WTC11 (cell line): ENCODE measurements around the gene NMB. TPM values are rescaled to one million over a fixed set of nuclear protein-coding genes. Genes with fewer than 3 reads are reported as not detected.
"Not testable (repeated sequence)": the region's sequence is repeated elsewhere in the genome, so short reads cannot be mapped to it uniquely, and the experiment has no call there.

Experiments used
- ATAC-seq: fragments of 200-7000 bp; cut with Tn5 transposase; 2 replicates; pipeline ENCODE4 v1.10.0; 2021; ENCODE audit warnings: mild to moderate bottlenecking, moderate library complexity
- CTCF ChIA-PET: fragments of 300-600 bp; sonication (Branson Sonifier 250); formaldehyde crosslinking; loops from one replicate; lab custom pipeline; 2021; ENCODE audit warnings: antibody characterized with exemption; lab: Charles Lee
- POLR2A ChIA-PET: fragments of 350-600 bp; sonication (Branson Sonifier 250); formaldehyde crosslinking; loops from one replicate; lab custom pipeline; 2021; ENCODE audit warnings: antibody characterized with exemption; lab: Charles Lee
- DNase-seq: peaks from one replicate; pipeline ENCODE4 v3.0.0; 2021; ENCODE audit warnings: low spot score
- H3K27ac Mint-ChIP-seq: 2 replicates; pipeline ENCODE4 v1.8.0; 2021; ENCODE audit warnings: mixed read lengths
- H3K27me3 Mint-ChIP-seq: 2 replicates; pipeline ENCODE4 v1.8.0; 2021; ENCODE audit warnings: low read depth, mild to moderate bottlenecking, moderate library complexity, mixed read lengths
- H3K36me3 Mint-ChIP-seq: 2 replicates; pipeline ENCODE4 v1.8.0; 2021; ENCODE audit warnings: mixed read lengths
- H3K4me1 Mint-ChIP-seq: 2 replicates; pipeline ENCODE4 v1.8.0; 2022; ENCODE audit warnings: mixed read lengths
- H3K4me3 Mint-ChIP-seq: 2 replicates; pipeline ENCODE4 v1.8.0; 2021; ENCODE audit warnings: mild to moderate bottlenecking, moderate library complexity, mixed read lengths
- H3K9me3 Mint-ChIP-seq: 2 replicates; pipeline ENCODE4 v1.8.0; 2021; ENCODE audit warnings: mixed read lengths
- ATF1 ChIP-seq: sonication (generic); formaldehyde crosslinking; IDR thresholded peaks from 2 replicates; pipeline ENCODE4 v1.8.1; 2023; ENCODE audit warnings: mild to moderate bottlenecking, moderate library complexity, missing genetic modification reagents
- GTF2I ChIP-seq: fragments of 250-450 bp; sonication (Bioruptor Pico); conservative IDR thresholded peaks from 2 replicates; pipeline ENCODE4 v1.4.0; 2021; ENCODE audit warnings: mild to moderate bottlenecking
- HMGA2 ChIP-seq: fragments of 250-450 bp; sonication (Bioruptor Pico); IDR thresholded peaks from 2 replicates; pipeline ENCODE4 v1.4.0; 2021; ENCODE audit warnings: mild to moderate bottlenecking, moderate library complexity
- NR2C2 ChIP-seq: sonication (generic); formaldehyde crosslinking; IDR thresholded peaks from 2 replicates; pipeline ENCODE4 v1.8.0; 2022; ENCODE audit warnings: mild to moderate bottlenecking, missing genetic modification reagents
- PRRX2 ChIP-seq: fragments of 250-450 bp; sonication (Bioruptor Pico); IDR thresholded peaks from 2 replicates; pipeline ENCODE4 v1.8.0; 2021; ENCODE audit warnings: mild to moderate bottlenecking
- STAT6 ChIP-seq: sonication (generic); formaldehyde crosslinking; conservative IDR thresholded peaks from 2 replicates; pipeline ENCODE4 v1.8.1; 2023; ENCODE audit warnings: mild to moderate bottlenecking, low read depth, missing genetic modification reagents, moderate library complexity
- TCF7 ChIP-seq: sonication (generic); formaldehyde crosslinking; IDR thresholded peaks from 2 replicates; pipeline ENCODE4 v1.8.0; 2022; ENCODE audit warnings: mild to moderate bottlenecking, low read depth, missing genetic modification reagents, moderate library complexity
- ZBTB21 ChIP-seq: sonication (generic); formaldehyde crosslinking; IDR thresholded peaks from 2 replicates; pipeline ENCODE4 v1.8.1; 2023; ENCODE audit warnings: mild to moderate bottlenecking, missing genetic modification reagents, borderline replicate concordance
- ZNF121 ChIP-seq: sonication (generic); formaldehyde crosslinking; IDR thresholded peaks from 2 replicates; pipeline ENCODE4 v1.8.0; 2023; ENCODE audit warnings: missing genetic modification reagents
- ZNF512 ChIP-seq: sonication (generic); formaldehyde crosslinking; IDR thresholded peaks from 2 replicates; pipeline ENCODE4 v1.8.1; 2022; ENCODE audit warnings: missing genetic modification reagents, borderline replicate concordance
- total RNA-seq: library from RNA; stranded (reverse); gene quantifications from 3 replicates; pipeline ENCODE4 v1.2.3, GENCODE V29; 2021
- TF ChIP-seq, protein P1 (sequence below): sonication (generic); formaldehyde crosslinking; IDR thresholded peaks from 2 replicates; pipeline ENCODE4 v1.8.0; 2023; ENCODE audit warnings: mild to moderate bottlenecking, missing genetic modification reagents
- TF ChIP-seq, protein P2 (sequence below): sonication (generic); formaldehyde crosslinking; IDR thresholded peaks from 2 replicates; pipeline ENCODE4 v1.8.1; 2022; ENCODE audit warnings: mild to moderate bottlenecking, moderate library complexity, missing genetic modification reagents

Gene NMB
- total RNA-seq, 1 experiment from 2014 or later, result 14.9 TPM

DNA sequence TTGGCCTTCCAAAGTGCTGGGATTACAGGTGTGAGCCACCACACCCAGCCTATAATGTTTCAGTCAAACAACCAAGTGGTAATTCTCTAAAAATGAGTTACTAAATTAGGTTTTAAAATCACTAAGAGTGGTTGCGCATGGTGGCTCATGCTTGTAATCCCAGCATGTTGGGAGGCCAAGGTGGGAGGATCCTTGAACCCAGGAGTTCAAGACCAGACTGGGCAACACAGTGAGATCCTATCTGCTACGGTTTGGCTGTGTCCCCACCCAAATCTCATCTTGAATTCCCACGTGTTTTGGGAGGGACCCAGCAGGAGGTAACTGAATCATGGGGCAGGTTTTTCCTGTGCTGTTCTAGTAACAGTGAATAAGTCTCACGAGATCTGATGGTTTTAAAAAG, 31.9 kb upstream of the NMB start:
- Mint-ChIP-seq H3K27me3 (no peaks in the 10 kb centered on the region), H3K4me1 (no peaks in the 10 kb centered on the region), H3K36me3 (peaks cover 53% of the 10 kb centered on the region), H3K4me3 (no peak overlapping the region), H3K27ac (no peak overlapping the region), H3K9me3 (peaks cover 4% of the 10 kb centered on the region; the same call in 1 of the 2 replicates)
- ChIA-PET CTCF (no interaction called here), POLR2A (no interaction called here)
- DNase-seq, result no peak
- no peak for ATAC-seq
- TF ChIP-seq ZNF121 (CRISPR knock-in tag) (peak; percentile 95), TCF7 (CRISPR knock-in tag) (no peak), STAT6 (CRISPR knock-in tag) (no peak)

GRCh38 chr15:84686446-84686845, 28.4 kb upstream of the NMB start:
- DNase-seq, POLR2A ChIA-PET, ATAC-seq, H3K9me3 Mint-ChIP-seq, H3K27me3 Mint-ChIP-seq, H3K4me1 Mint-ChIP-seq, H3K4me3 Mint-ChIP-seq, CTCF ChIA-PET: not testable (repeated sequence)
- H3K27ac Mint-ChIP-seq, result peak overlapping the region; percentile 94; the same call in 1 of the 2 replicates
- peaks cover 60% of the 10 kb centered on the region for H3K36me3 Mint-ChIP-seq

- ChIA-PET POLR2A (interaction anchor here (0.6 kb wide), 1 partner anchor 62 kb away, joined by 5 read pairs; no protein-coding TSS in a partner anchor), CTCF (interaction anchor here (0.7 kb wide), 1 partner anchor 267 kb away, joined by 3 read pairs; no protein-coding TSS in a partner anchor)
- ATAC-seq, result no peak
- Mint-ChIP-seq H3K36me3 (peaks cover 57% of the 10 kb centered on the region), H3K27ac (peak overlapping the region; percentile 68; the same call in 1 of the 2 replicates), H3K4me1 (no peaks in the 10 kb centered on the region), H3K4me3 (no peak overlapping the region), H3K9me3 (peaks cover 3% of the 10 kb centered on the region; the same call in 1 of the 2 replicates), H3K27me3 (no peaks in the 10 kb centered on the region)
- no peak for TF ChIP-seq ZBTB21 (CRISPR knock-in tag)
- TF ChIP-seq, protein P1, sequence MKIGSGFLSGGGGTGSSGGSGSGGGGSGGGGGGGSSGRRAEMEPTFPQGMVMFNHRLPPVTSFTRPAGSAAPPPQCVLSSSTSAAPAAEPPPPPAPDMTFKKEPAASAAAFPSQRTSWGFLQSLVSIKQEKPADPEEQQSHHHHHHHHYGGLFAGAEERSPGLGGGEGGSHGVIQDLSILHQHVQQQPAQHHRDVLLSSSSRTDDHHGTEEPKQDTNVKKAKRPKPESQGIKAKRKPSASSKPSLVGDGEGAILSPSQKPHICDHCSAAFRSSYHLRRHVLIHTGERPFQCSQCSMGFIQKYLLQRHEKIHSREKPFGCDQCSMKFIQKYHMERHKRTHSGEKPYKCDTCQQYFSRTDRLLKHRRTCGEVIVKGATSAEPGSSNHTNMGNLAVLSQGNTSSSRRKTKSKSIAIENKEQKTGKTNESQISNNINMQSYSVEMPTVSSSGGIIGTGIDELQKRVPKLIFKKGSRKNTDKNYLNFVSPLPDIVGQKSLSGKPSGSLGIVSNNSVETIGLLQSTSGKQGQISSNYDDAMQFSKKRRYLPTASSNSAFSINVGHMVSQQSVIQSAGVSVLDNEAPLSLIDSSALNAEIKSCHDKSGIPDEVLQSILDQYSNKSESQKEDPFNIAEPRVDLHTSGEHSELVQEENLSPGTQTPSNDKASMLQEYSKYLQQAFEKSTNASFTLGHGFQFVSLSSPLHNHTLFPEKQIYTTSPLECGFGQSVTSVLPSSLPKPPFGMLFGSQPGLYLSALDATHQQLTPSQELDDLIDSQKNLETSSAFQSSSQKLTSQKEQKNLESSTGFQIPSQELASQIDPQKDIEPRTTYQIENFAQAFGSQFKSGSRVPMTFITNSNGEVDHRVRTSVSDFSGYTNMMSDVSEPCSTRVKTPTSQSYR, result no peak
- TF ChIP-seq, protein P2, sequence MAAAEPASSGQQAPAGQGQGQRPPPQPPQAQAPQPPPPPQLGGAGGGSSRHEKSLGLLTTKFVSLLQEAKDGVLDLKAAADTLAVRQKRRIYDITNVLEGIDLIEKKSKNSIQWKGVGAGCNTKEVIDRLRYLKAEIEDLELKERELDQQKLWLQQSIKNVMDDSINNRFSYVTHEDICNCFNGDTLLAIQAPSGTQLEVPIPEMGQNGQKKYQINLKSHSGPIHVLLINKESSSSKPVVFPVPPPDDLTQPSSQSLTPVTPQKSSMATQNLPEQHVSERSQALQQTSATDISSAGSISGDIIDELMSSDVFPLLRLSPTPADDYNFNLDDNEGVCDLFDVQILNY, result no peak
- no peak for TF ChIP-seq ATF1 (CRISPR knock-in tag)
- no peak for TF ChIP-seq TCF7 (CRISPR knock-in tag)
- TF ChIP-seq HMGA2, result no peak
- TF ChIP-seq STAT6 (CRISPR knock-in tag), result no peak
- DNase-seq, result no peak
Measured at GRCh38 chr15:84685304-84685703, 27.3 kb upstream of the NMB start.

GRCh38 chr15:84684092-84684491, 26.1 kb upstream of the NMB start:
- Mint-ChIP-seq H3K36me3 (peaks cover 60% of the 10 kb centered on the region), H3K4me3 (no peak overlapping the region), H3K27ac (peak overlapping the region; percentile 83; the same call in 1 of the 2 replicates), H3K4me1 (no peaks in the 10 kb centered on the region), H3K27me3 (no peaks in the 10 kb centered on the region), H3K9me3 (no peaks in the 10 kb centered on the region)
- ATAC-seq, result no peak
- no peak for TF ChIP-seq ZNF512 (CRISPR knock-in tag)
- TF ChIP-seq PRRX2 (CRISPR knock-in tag), result no peak
- no peak for TF ChIP-seq NR2C2
- no peak for TF ChIP-seq GTF2I (CRISPR knock-in tag)
- ChIA-PET CTCF (no interaction called here), POLR2A (no interaction called here)
- DNase-seq, result no peak
